Astrocyte (in vitro differentiated cells and primary cell): ENCODE measurements around the gene ATP8B1. TPM values are rescaled to one million over a fixed set of nuclear protein-coding genes. Genes with fewer than 3 reads are reported as not detected.
A peak's percentile ranks its signal among the peaks of the same experiment; 100 is the strongest.

Experiments
- DNase-seq: peaks from one replicate; pipeline ENCODE4 v3.0.0-alpha.2; 2010; ENCODE audit warnings: low read depth
- FAIRE-seq: peaks from 2 replicates; lab custom pipeline; 2011; peaks lifted over from hg19 to GRCh38; lab: Jason Lieb, UNC
- H2AFZ ChIP-seq: 2 replicates; pipeline ENCODE4 v1.6.0; 2012; ENCODE audit warnings: low read depth, low read length, inconsistent platforms
- H3K27ac ChIP-seq: 2 replicates; pipeline ENCODE4 v1.5.1; 2011; ENCODE audit warnings: low read depth, low read length, inconsistent platforms
- H3K27me3 ChIP-seq: 2 replicates; pipeline ENCODE4 v1.6.0; 2011; ENCODE audit warnings: low read length, inconsistent platforms; ENCODE audit not compliant: insufficient read depth
- H3K36me3 ChIP-seq: 2 replicates; pipeline ENCODE4 v1.5.1; 2011; ENCODE audit warnings: low read length, inconsistent platforms; ENCODE audit not compliant: insufficient read depth
- H3K4me1 ChIP-seq: 2 replicates; pipeline ENCODE4 v1.5.1; 2011; ENCODE audit warnings: low read length, inconsistent platforms; ENCODE audit not compliant: insufficient read depth
- H3K4me2 ChIP-seq: 2 replicates; pipeline ENCODE4 v1.6.0; 2012; ENCODE audit warnings: low read length, inconsistent platforms
- H3K4me3 ChIP-seq: 2 replicates; pipeline ENCODE4 v1.5.1; 2011; ENCODE audit warnings: low read depth, mild to moderate bottlenecking, low read length, inconsistent platforms; ENCODE audit not compliant: insufficient read depth
- H3K79me2 ChIP-seq: 2 replicates; pipeline ENCODE4 v1.6.0; 2012; ENCODE audit warnings: mild to moderate bottlenecking, low read length, inconsistent platforms; ENCODE audit not compliant: insufficient read depth
- H3K9ac ChIP-seq: 2 replicates; pipeline ENCODE4 v1.6.0; 2012; ENCODE audit warnings: mild to moderate bottlenecking, low read length, inconsistent platforms
- H3K9me3 ChIP-seq: 2 replicates; pipeline ENCODE4 v1.5.1; 2012; ENCODE audit warnings: low read depth, mild to moderate bottlenecking, low read length, inconsistent platforms; ENCODE audit not compliant: insufficient read depth
- H4K20me1 ChIP-seq: 2 replicates; pipeline ENCODE4 v1.6.0; 2012; ENCODE audit warnings: low read length, inconsistent platforms; ENCODE audit not compliant: insufficient read depth
- H3K27ac Mint-ChIP-seq: one replicate; pipeline ENCODE4 v1.8.0; 2021; ENCODE audit warnings: mild to moderate bottlenecking, mixed read lengths; ENCODE audit not compliant: unreplicated experiment
- H3K27me3 Mint-ChIP-seq: one replicate; pipeline ENCODE4 v1.8.0; 2021; ENCODE audit warnings: low read depth, mixed read lengths; ENCODE audit not compliant: unreplicated experiment
- H3K36me3 Mint-ChIP-seq: one replicate; pipeline ENCODE4 v1.8.0; 2021; ENCODE audit warnings: low read depth, mixed read lengths; ENCODE audit not compliant: unreplicated experiment
- H3K4me1 Mint-ChIP-seq: one replicate; pipeline ENCODE4 v1.8.0; 2021; ENCODE audit warnings: low read depth, mixed read lengths; ENCODE audit not compliant: unreplicated experiment
- H3K4me3 Mint-ChIP-seq: one replicate; pipeline ENCODE4 v1.8.0; 2021; ENCODE audit warnings: mild to moderate bottlenecking, moderate library complexity, mixed read lengths; ENCODE audit not compliant: unreplicated experiment
- H3K9me3 Mint-ChIP-seq: one replicate; pipeline ENCODE4 v1.8.0; 2021; ENCODE audit warnings: mild to moderate bottlenecking, mixed read lengths; ENCODE audit not compliant: unreplicated experiment
- CTCF ChIP-seq: IDR thresholded peaks from 2 replicates; pipeline ENCODE4 v1.5.1; 2011; ENCODE audit warnings: low read depth, mild to moderate bottlenecking, inconsistent platforms, low read length, moderate library complexity; ENCODE audit not compliant: insufficient read depth
- EZH2 ChIP-seq: IDR thresholded peaks from 2 replicates; pipeline ENCODE4 v1.6.1; 2012; ENCODE audit warnings: mild to moderate bottlenecking, low read length, inconsistent platforms; ENCODE audit not compliant: insufficient read depth
- total RNA-seq: library from RNA; stranded (reverse); gene quantifications from 2 replicates; pipeline ENCODE4 v1.2.1, GENCODE V29; 2021

Gene ATP8B1
- total RNA-seq, 1 donor from 2014 or later: 10.4 TPM

GRCh38 chr18:57705011-57705410 is 98.1 kb downstream of the ATP8B1 start:
- no peaks in the 10 kb centered on the region for H3K27me3 Mint-ChIP-seq
- peaks cover 33% of the 10 kb centered on the region for H4K20me1 ChIP-seq
- peaks cover 25% of the 10 kb centered on the region for H3K36me3 ChIP-seq

GRCh38 chr18:57698571-57699276 is 104.4 kb downstream of the ATP8B1 start:
- FAIRE-seq: peak; percentile 50
- Histone ChIP-seq H3K27me3 (no peaks in the 10 kb centered on the region), H3K36me3 (peaks cover 41% of the 10 kb centered on the region), H3K4me1 (peaks cover 13% of the 10 kb centered on the region), H3K4me3 (no peak overlapping the region), H3K9me3 (no peaks in the 10 kb centered on the region), H3K27ac (peak overlapping the region; percentile 50), H2AFZ (no peak overlapping the region), H4K20me1 (peaks cover 4% of the 10 kb centered on the region), H3K9ac (no peak overlapping the region), H3K79me2 (peaks cover 14% of the 10 kb centered on the region), H3K4me2 (peak overlapping the region; percentile 29)
- peaks cover 14% of the 10 kb centered on the region for H3K36me3 Mint-ChIP-seq
- DNase-seq: peak; percentile 72
- H3K4me1 Mint-ChIP-seq: peaks cover 14% of the 10 kb centered on the region
- TF ChIP-seq EZH2: no peak
- no peak for TF ChIP-seq CTCF
- H3K4me3 Mint-ChIP-seq: no peak overlapping the region
- no peaks in the 10 kb centered on the region for H3K9me3 Mint-ChIP-seq
- no peaks in the 10 kb centered on the region for H3K27me3 Mint-ChIP-seq
- H3K27ac Mint-ChIP-seq: peak overlapping the region; percentile 56

More at GRCh38 chr18:57705011-57705410, 98.1 kb downstream of the ATP8B1 start:
- no peaks in the 10 kb centered on the region for H3K27me3 ChIP-seq
- H3K9me3 ChIP-seq: no peaks in the 10 kb centered on the region
- no peak overlapping the region for H2AFZ ChIP-seq
- no peaks in the 10 kb centered on the region for H3K9me3 Mint-ChIP-seq
- H3K4me1 ChIP-seq: no peaks in the 10 kb centered on the region
- H3K27ac Mint-ChIP-seq: no peak overlapping the region
- H3K9ac ChIP-seq: no peak overlapping the region
- no peak for FAIRE-seq
- no peak overlapping the region for H3K27ac ChIP-seq
- TF ChIP-seq CTCF (no peak), EZH2 (no peak)
- DNase-seq: no peak
- peaks cover 37% of the 10 kb centered on the region for H3K79me2 ChIP-seq
- H3K36me3 Mint-ChIP-seq: peaks cover 10% of the 10 kb centered on the region
- no peak overlapping the region for H3K4me3 ChIP-seq
- no peaks in the 10 kb centered on the region for H3K4me1 Mint-ChIP-seq
- H3K4me2 ChIP-seq: no peak overlapping the region
- H3K4me3 Mint-ChIP-seq: no peak overlapping the region

GRCh38 chr18:57697426-57697825 is 105.7 kb downstream of the ATP8B1 start:
- Histone ChIP-seq H3K9ac (no peak overlapping the region), H3K4me3 (no peak overlapping the region), H3K27me3 (no peaks in the 10 kb centered on the region), H3K36me3 (peaks cover 40% of the 10 kb centered on the region), H3K9me3 (no peaks in the 10 kb centered on the region), H3K79me2 (peaks cover 10% of the 10 kb centered on the region), H3K4me1 (peaks cover 13% of the 10 kb centered on the region), H3K27ac (no peak overlapping the region), H4K20me1 (no peaks in the 10 kb centered on the region), H2AFZ (no peak overlapping the region), H3K4me2 (no peak overlapping the region)
- Mint-ChIP-seq H3K4me1 (peaks cover 18% of the 10 kb centered on the region), H3K27ac (no peak overlapping the region), H3K36me3 (peaks cover 11% of the 10 kb centered on the region), H3K27me3 (no peaks in the 10 kb centered on the region), H3K9me3 (no peaks in the 10 kb centered on the region), H3K4me3 (no peak overlapping the region)
- FAIRE-seq (no peak), DNase-seq (no peak)
- TF ChIP-seq EZH2 (no peak), CTCF (no peak)
